HG03039 (cell line): Measurements from ENCODE around the gene CPNE5.

ENCODE experiments used
- ATAC-seq: cut with Tn5 transposase; IDR thresholded peaks from one replicate; pipeline ENCODE4 v1.9.1; 2021; ENCODE audit warnings: mild to moderate bottlenecking, moderate library complexity; ENCODE audit not compliant: unreplicated experiment

Gene CPNE5

GRCh38 chr6:36794713-36795065 is 44.6 kb downstream of the CPNE5 start:
- no peak for ATAC-seq

GRCh38 chr6:36793913-36794712 is 45.1 kb downstream of the CPNE5 start:
- no peak for ATAC-seq

DNA sequence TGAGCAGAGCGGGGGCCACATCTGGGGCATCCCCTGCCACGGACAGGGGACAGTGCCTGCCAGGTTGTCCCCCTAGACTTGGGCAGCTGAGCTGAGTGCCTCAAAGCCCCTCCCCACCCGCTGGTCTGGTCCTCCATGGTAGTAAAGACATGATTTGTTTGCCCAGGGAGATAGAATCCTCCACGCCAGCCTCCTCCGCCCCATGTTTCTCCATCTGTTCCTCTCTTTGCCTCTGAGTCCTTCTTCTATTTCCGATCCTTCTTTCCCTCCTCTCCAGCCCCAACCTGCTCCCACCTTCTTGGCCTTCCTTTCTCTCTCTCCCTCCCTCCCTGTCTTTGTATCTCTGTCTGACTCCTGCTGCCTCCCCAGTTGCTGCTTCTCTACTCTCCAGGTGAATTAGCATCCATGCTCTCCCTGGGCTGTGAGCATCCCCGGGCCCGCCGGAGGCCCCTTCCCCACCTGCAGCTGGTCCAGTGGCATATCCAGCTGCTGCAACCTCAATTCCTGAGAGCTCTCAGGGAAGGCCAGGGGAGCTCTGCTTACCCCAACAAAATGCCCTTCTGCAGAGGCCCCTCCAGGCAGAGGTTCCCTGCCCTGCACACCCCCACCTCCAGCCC is 45.8 kb downstream of the CPNE5 start:
- ATAC-seq, result no peak

GRCh38 chr6:36791521-36792135 is 47.6 kb downstream of the CPNE5 start:
- ATAC-seq, result no peak

GRCh38 chr6:36791085-36791484 is 48.2 kb downstream of the CPNE5 start:
- no peak for ATAC-seq

DNA sequence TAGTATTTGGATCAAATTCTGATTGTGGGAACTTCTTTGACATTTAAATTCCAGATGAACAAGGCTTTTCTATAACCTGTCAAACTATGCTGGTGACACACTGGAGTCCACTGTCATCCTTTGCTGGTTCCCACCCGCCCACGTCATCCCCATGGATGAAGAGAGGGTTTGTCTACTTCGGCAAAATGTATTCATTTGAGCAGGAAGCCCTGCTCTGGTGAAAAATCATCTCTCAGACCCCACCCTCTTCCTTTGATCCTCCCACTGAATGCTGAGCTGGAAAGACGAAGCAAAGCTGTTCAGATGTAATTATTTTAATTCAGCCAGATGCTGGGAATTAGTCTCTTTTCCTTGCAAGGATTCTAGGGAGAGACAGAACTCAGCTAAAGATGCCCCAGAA is 50.5 kb downstream of the CPNE5 start:
- no peak for ATAC-seq

DNA sequence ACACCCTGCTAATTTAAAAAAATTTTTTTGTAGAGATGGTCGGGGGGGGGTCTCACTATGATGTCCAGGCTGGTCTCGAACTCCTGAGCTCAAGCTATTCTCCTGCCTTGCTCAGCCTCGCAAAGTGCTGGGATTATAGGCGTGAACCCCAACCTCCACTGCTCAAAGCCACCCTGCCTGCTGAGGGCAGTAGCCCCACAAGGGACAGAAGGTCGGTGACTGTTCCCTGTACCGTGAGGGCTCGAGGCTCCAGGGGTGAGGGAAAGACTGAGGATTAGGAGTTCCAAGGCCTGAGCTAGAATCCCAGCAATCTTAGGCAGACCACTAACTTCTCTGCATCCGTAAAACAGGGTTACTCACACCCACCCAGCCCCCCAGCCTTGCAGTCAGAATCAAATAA is 51.1 kb downstream of the CPNE5 start:
- ATAC-seq, result no peak

DNA sequence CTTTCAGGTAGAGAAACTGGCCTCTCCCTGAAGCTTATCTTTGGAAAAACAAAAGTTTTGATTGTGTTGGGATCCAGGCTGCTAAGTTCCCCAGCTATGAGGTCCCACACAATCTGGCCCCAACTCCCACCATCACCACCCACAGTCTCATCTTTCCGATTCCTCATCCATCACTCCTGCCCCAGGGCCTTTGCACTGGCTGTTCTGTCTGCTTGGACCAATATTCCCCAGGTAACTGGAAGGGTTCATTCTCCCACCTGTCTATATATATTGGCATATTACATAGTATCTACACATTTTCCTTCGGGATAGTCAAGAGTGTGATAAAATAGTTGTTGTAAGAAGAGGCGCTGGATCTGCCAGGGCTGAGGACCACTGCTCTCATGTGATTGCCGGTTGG is 52.0 kb downstream of the CPNE5 start:
- no peak for ATAC-seq

- no peak for ATAC-seq
Measured at GRCh38 chr6:36786055-36786675, 53.1 kb downstream of the CPNE5 start.

GRCh38 chr6:36784376-36784636 is 54.9 kb downstream of the CPNE5 start:
- no peak for ATAC-seq

DNA sequence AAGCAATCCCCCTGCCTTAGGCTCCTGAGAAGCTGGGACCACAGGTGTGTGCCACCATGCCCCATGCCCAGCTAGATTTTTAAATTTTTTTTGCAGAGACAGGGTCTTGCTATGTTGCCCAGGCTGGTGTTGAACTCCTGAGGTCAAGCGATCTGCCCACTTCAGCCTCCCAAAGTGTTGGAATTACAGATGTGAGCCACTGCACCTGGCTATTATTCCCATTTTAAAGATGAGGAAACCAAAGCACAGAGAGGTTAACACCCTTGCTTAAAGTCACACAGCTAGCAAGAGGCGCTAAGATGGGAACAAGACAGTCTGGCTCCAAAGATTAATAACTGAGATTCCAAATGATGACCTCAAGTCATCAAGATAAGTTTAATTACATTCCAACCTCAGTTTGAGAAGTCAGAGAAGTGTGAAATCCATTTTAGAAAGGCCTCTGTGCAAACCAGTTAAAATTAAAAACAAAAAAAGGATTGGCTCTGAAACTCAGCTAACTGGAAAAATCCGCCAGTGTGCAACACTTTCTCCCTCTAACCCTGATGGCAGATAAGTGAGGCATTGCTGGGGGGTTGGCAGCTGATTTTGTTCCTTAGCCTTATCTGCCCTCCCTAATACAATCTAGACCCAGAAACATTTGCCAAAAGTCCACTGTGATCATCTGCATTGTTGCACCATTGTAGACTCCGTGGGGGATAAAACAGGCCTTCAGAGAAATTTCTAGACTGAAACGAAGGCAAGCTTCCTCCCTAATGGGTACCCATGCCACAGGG is 55.5 kb downstream of the CPNE5 start:
- ATAC-seq, result no peak

- ATAC-seq, result no peak
Measured at GRCh38 chr6:36781669-36782068, 57.6 kb downstream of the CPNE5 start.

DNA sequence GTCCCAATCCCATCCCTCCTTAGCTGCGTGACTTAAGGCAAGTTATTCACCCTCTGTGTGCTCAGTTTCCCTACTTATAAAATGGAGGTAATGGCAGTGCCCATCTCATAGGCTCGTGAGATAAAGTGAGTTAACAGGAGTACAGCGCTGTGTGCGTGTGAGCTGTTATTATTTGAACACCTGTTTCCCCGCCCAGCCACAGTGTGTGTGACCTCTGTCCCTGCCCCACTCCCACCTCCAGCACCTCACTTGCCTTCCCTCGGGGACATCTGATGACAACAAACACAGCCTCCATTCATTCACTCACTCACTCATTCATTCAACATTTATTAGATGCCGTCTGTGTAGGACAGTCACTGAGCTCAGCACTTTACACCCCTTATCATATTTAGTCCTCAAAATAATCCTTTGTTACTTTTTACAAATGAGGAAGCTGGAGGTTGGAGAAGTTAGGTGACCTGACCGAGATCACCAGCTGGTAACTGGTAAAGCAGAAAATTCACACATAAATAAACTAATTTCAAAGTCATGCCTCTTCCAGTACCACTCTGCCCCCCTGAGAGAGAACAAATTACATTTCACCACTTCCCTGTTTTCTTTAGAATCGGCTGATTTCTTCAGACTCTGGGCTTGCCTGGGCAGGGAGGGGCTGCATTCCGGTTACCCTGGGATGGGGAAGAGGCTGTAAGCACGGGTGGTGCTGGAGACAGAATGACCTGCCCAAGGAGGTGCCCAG is 58.6 kb downstream of the CPNE5 start:
- no peak for ATAC-seq

GRCh38 chr6:36779227-36779626 is 60.0 kb downstream of the CPNE5 start:
- no peak for ATAC-seq

DNA sequence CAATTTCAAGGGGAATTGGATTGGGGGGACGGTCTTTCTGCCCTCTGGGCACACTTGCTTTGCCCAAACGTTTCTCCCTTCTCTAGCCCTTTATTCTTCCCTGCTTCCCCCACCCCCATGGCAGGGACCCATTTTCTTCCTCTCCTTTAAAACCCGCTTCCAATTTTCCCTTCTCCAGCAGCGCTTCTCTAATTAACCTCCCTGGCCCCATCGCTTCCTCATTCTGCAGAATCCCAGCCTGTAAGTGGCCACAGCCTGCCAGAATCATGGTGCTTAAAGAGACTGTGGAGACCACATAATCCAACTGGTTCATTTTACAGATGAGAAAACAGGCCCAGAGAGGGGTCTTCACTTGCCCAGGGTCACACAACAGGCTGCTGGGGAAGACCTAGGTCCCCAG is 61.4 kb downstream of the CPNE5 start:
- no peak for ATAC-seq

- no peak for ATAC-seq
Measured at GRCh38 chr6:36776167-36776566, 63.1 kb downstream of the CPNE5 start.

DNA sequence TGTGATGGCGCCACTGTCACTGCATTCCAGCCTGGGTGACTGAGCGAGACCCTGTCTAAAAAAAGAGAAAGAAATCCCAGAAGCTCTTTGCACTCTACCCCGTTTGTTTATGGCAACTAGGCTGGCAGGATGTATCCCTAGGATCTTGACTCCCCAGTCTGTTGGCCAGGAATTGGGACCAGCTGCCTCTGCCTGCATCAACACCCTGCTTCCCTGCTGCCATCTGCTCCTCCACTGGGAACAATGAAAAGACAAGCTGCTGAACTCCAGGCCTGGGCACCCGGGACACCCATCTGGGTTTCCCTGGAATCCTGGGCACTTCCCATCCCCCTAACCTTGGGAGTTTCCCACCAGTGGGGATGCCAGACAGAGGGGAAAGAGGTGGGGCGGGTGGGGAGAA is 64.9 kb downstream of the CPNE5 start:
- ATAC-seq, result no peak

DNA sequence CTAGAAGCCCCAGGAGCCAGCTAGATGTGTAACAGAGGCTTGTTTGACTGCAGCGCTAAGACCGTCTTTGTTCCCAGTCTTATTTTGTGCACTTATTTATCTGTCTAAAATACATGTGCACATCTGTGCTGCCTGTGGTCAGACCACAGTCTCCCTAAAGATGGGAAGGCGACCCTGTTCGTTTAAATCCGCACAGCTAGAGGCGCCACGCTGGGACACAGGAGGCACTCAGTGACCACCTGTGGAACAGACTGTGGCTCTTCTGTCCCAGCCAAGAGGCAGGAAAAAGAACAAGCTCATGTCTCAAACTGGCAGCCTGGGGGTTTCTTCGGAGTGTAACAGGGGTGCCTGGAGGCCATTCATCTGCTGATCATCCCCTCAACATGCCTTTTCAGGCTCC is 66.8 kb downstream of the CPNE5 start:
- no peak for ATAC-seq

DNA sequence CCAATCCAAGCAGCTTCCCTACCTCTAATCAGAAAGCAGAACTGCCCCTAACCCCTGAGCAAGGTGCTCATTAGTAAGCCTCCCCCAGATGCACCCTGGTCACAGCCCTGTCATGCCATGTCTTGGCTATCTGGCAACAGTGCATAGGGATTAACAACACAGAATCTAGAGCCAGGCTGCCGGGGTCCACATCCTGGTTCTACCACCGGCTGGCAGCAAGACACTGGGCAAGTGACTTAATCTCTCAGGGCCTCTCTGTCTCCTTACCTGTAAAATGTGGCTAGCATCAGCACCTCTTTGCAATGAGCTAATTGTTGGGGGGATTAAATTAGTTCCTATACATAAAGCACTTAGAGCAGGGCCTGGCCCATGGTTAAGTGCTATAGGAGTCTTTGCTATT is 68.1 kb downstream of the CPNE5 start:
- no peak for ATAC-seq

GRCh38 chr6:36769676-36770499 is 69.4 kb downstream of the CPNE5 start:
- ATAC-seq, result no peak
